SK-N-SH treated with all-trans-retinoic acid at 6 μM for 48 hours (cell line): ENCODE measurements around the gene FTO.

Experiments
- ATAC-seq: fragments of 200-7000 bp; cut with Tn5 transposase; 3 replicates; pipeline ENCODE4 v1.9.1; 2020; ENCODE audit warnings: mild to moderate bottlenecking, moderate library complexity
- ARNTL ChIP-seq: fragments of 450-650 bp; formaldehyde crosslinking; IDR thresholded peaks from 2 replicates; pipeline ENCODE4 v1.5.0; 2020; ENCODE audit warnings: low read depth, mild to moderate bottlenecking, moderate library complexity, borderline replicate concordance
- BACH2 ChIP-seq: fragments of 250-450 bp; sonication (Bioruptor Pico); IDR thresholded peaks from 2 replicates; pipeline ENCODE4 v1.9.0; 2021; ENCODE audit warnings: mild to moderate bottlenecking, borderline replicate concordance
- CREB5 ChIP-seq: fragments of 250-450 bp; sonication (Bioruptor Pico); IDR thresholded peaks from 2 replicates; pipeline ENCODE4 v1.5.1; 2020; ENCODE audit warnings: low read depth, mild to moderate bottlenecking, moderate library complexity
- CSDC2 ChIP-seq: fragments of 250-450 bp; sonication (Bioruptor Pico); IDR thresholded peaks from 2 replicates; pipeline ENCODE4 v1.5.0; 2020; ENCODE audit warnings: mild to moderate bottlenecking, moderate library complexity
- CSRNP3 ChIP-seq: fragments of 250-450 bp; sonication (Bioruptor Pico); IDR thresholded peaks from 2 replicates; pipeline ENCODE4 v1.5.1; 2021; ENCODE audit warnings: mild to moderate bottlenecking, moderate library complexity
- ESRRG ChIP-seq: fragments of 250-450 bp; sonication (Bioruptor Pico); IDR thresholded peaks from 2 replicates; pipeline ENCODE4 v1.6.1; 2021; ENCODE audit warnings: mild to moderate bottlenecking
- ISL1 ChIP-seq: fragments of 250-450 bp; sonication (Bioruptor Pico); IDR thresholded peaks from 2 replicates; pipeline ENCODE4 v2.1.2; 2022; ENCODE audit warnings: mild to moderate bottlenecking, moderate library complexity
- OSR1 ChIP-seq: fragments of 250-450 bp; sonication (Bioruptor Pico); IDR thresholded peaks from 2 replicates; pipeline ENCODE4 v1.8.0; 2022; ENCODE audit warnings: moderate library complexity, mild to moderate bottlenecking, inconsistent platforms
- PATZ1 ChIP-seq: fragments of 250-450 bp; sonication (Bioruptor Pico); IDR thresholded peaks from 2 replicates; pipeline ENCODE4 v1.8.0; 2020; ENCODE audit warnings: mild to moderate bottlenecking, moderate library complexity, borderline replicate concordance
- POU6F1 ChIP-seq: fragments of 250-450 bp; sonication (Bioruptor Pico); IDR thresholded peaks from 2 replicates; pipeline ENCODE4 v1.8.0; 2021; ENCODE audit warnings: low read depth, mild to moderate bottlenecking, moderate library complexity, borderline replicate concordance
- RARB ChIP-seq: fragments of 250-450 bp; sonication (Bioruptor Pico); IDR thresholded peaks from 2 replicates; pipeline ENCODE4 v1.8.0; 2021; ENCODE audit warnings: mild to moderate bottlenecking, moderate library complexity
- SNAI2 ChIP-seq: fragments of 250-450 bp; sonication (Bioruptor Pico); IDR thresholded peaks from 2 replicates; pipeline ENCODE4 v1.5.0; 2020; ENCODE audit warnings: mild to moderate bottlenecking, moderate library complexity
- TCF4 ChIP-seq: fragments of 250-450 bp; sonication (Bioruptor Pico); IDR thresholded peaks from 2 replicates; pipeline ENCODE4 v1.8.0; 2021; ENCODE audit warnings: mild to moderate bottlenecking, moderate library complexity, borderline replicate concordance
- TOX ChIP-seq: fragments of 250-450 bp; sonication (Bioruptor Pico); IDR thresholded peaks from 2 replicates; pipeline ENCODE4 v1.8.0; 2021; ENCODE audit warnings: mild to moderate bottlenecking, moderate library complexity, borderline replicate concordance
- TSHZ2 ChIP-seq: fragments of 250-450 bp; sonication (Bioruptor Pico); IDR thresholded peaks from 2 replicates; pipeline ENCODE4 v1.5.0; 2020; ENCODE audit warnings: mild to moderate bottlenecking, moderate library complexity
- ZC3H10 ChIP-seq: fragments of 250-450 bp; sonication (Bioruptor Pico); IDR thresholded peaks from 2 replicates; pipeline ENCODE4 v1.5.1; 2021; ENCODE audit warnings: mild to moderate bottlenecking, moderate library complexity
- ZFP3 ChIP-seq: fragments of 250-450 bp; sonication (Bioruptor Pico); IDR thresholded peaks from 2 replicates; pipeline ENCODE4 v1.5.0; 2020; ENCODE audit warnings: mild to moderate bottlenecking, moderate library complexity
- ZFP30 ChIP-seq: fragments of 450-650 bp; formaldehyde crosslinking; IDR thresholded peaks from 2 replicates; pipeline ENCODE4 v1.5.0; 2022; ENCODE audit warnings: mild to moderate bottlenecking, moderate library complexity
- ZNF70 ChIP-seq: fragments of 450-650 bp; formaldehyde crosslinking; IDR thresholded peaks from 2 replicates; pipeline ENCODE4 v1.5.0; 2020; ENCODE audit warnings: mild to moderate bottlenecking, moderate library complexity
- ZNF8 ChIP-seq: fragments of 450-650 bp; formaldehyde crosslinking; IDR thresholded peaks from 2 replicates; pipeline ENCODE4 v1.5.0; 2020; ENCODE audit warnings: mild to moderate bottlenecking, moderate library complexity

FTO gene

GRCh38 chr16:53803998-53804397 lies 100.0 kb downstream of the FTO start:
- no peak for TF ChIP-seq ISL1 (CRISPR knock-in tag)
- TF ChIP-seq CREB5 (CRISPR knock-in tag): no peak
- TF ChIP-seq ARNTL (CRISPR knock-in tag): no peak
- no peak for TF ChIP-seq TSHZ2 (CRISPR knock-in tag)
- no peak for TF ChIP-seq ZNF70 (CRISPR knock-in tag)
- no peak for TF ChIP-seq ZC3H10
- TF ChIP-seq, all 23 proteins: peak for 0
- no peak for ATAC-seq

- no peak for ATAC-seq
- no peak for TF ChIP-seq CREB5 (CRISPR knock-in tag)
- TF ChIP-seq CSRNP3: no peak
- no peak for TF ChIP-seq BACH2 (CRISPR knock-in tag)
- TF ChIP-seq TCF4 (CRISPR knock-in tag): no peak
- TF ChIP-seq OSR1: no peak
- no peak for TF ChIP-seq CSDC2 (CRISPR knock-in tag)
- TF ChIP-seq ZFP3: no peak
- no peak for TF ChIP-seq ESRRG (CRISPR knock-in tag)
- TF ChIP-seq ZFP30 (CRISPR knock-in tag): no peak
- TF ChIP-seq ISL1 (CRISPR knock-in tag): no peak
- TF ChIP-seq POU6F1 (CRISPR knock-in tag): no peak
- TF ChIP-seq, all 23 proteins: peak for 0
Measured at GRCh38 chr16:53804467-53804866, 100.5 kb downstream of the FTO start.

- no peak for ATAC-seq
- TF ChIP-seq ZFP30 (CRISPR knock-in tag) (no peak), CSDC2 (CRISPR knock-in tag) (no peak), ZNF8 (CRISPR knock-in tag) (no peak), SNAI2 (CRISPR knock-in tag) (no peak), PATZ1 (CRISPR knock-in tag) (no peak), RARB (CRISPR knock-in tag) (no peak), ZNF70 (CRISPR knock-in tag) (no peak), BACH2 (CRISPR knock-in tag) (no peak), ARNTL (CRISPR knock-in tag) (no peak), ESRRG (CRISPR knock-in tag) (no peak), TOX (CRISPR knock-in tag) (no peak), ISL1 (CRISPR knock-in tag) (no peak), OSR1 (no peak)
Measured at GRCh38 chr16:53805113-53805512, 101.2 kb downstream of the FTO start.
